Measurements from ENCODE around the gene YLPM1. TPM values are rescaled to one million over a fixed set of nuclear protein-coding genes. Genes with fewer than 3 reads are reported as not detected.

Gene YLPM1
- total RNA-seq, 4 donors from 2014 or later = 71.3 to 104 (median 84.8) TPM

Other genes with a start within 250 kb of the YLPM1 start
- gene LTBP2, start 151.1 kb upstream of the YLPM1 start, total RNA-seq = 100 to 1,000 TPM in 3 of 4 donors, 10 to 100 TPM in 1; 81.3 to 240 (median 189) TPM
- 10 to 100 TPM; 45.6 to 61.1 (median 50.4) TPM for gene AREL1, start 50.2 kb upstream of the YLPM1 start, total RNA-seq
- 10 to 100 TPM; 35.4 to 51.2 (median 39.3) TPM for gene FCF1, start 50.2 kb upstream of the YLPM1 start, total RNA-seq
- gene PROX2, start 112.8 kb downstream of the YLPM1 start, total RNA-seq = not detected
- 10 to 100 TPM; 80.9 to 91.6 (median 83.5) TPM for gene DLST, start 118.6 kb downstream of the YLPM1 start, total RNA-seq
- gene RPS6KL1, start 159.9 kb downstream of the YLPM1 start, total RNA-seq = 10 to 100 TPM in 2 of 4 donors, 1 to 10 TPM in 2; 5.7 to 16.4 (median 9.5) TPM
- 10 to 100 TPM; 34.4 to 68.8 (median 61.0) TPM for gene PGF, start 192.3 kb downstream of the YLPM1 start, total RNA-seq
- 10 to 100 TPM; 47.0 to 94.8 (median 69.3) TPM for gene EIF2B2, start 239.6 kb downstream of the YLPM1 start, total RNA-seq

Data from thyroid gland (tissue), 4 donors.